K562 (cell line): ENCODE data around the gene DHX36. TPM values are rescaled to one million over a fixed set of nuclear protein-coding genes. Genes with fewer than 3 reads are reported as not detected.

Experiments
- AFF4 ChIP-seq: sonication (generic); formaldehyde crosslinking; IDR thresholded peaks from 2 replicates; pipeline ENCODE4 v1.8.0; 2023; ENCODE audit warnings: mild to moderate bottlenecking, missing genetic modification reagents
- CBX1 ChIP-seq: sonication (generic); IDR thresholded peaks from 2 replicates; pipeline ENCODE4 v1.6.1; 2016; ENCODE audit warnings: antibody characterized with exemption, low read depth, mild to moderate bottlenecking
- E2F8 ChIP-seq: fragments of 450-650 bp; IDR thresholded peaks from 2 replicates; pipeline ENCODE4 v1.7.1; 2018; ENCODE audit warnings: mild to moderate bottlenecking, low read depth; ENCODE audit not compliant: partially characterized antibody
- RBM25 ChIP-seq: fragments of 200-400 bp; formaldehyde crosslinking; IDR thresholded peaks from 2 replicates; pipeline ENCODE4 v1.6.1; 2018; ENCODE audit warnings: low read length, low read depth, moderate library complexity; ENCODE audit not compliant: severe bottlenecking
- RFX1 ChIP-seq: fragments of 450-650 bp; IDR thresholded peaks from 2 replicates; pipeline ENCODE4 v1.6.1; 2016; ENCODE audit warnings: mild to moderate bottlenecking, moderate library complexity
- SFPQ ChIP-seq: fragments of 200-400 bp; formaldehyde crosslinking; IDR thresholded peaks from 2 replicates; pipeline ENCODE4 v1.6.1; 2017; ENCODE audit warnings: mild to moderate bottlenecking, low read depth, low read length, moderate library complexity
- TFAP4 ChIP-seq: sonication (generic); formaldehyde crosslinking; IDR thresholded peaks from 2 replicates; pipeline ENCODE4 v1.8.0; 2022; ENCODE audit warnings: missing genetic modification reagents, mild to moderate bottlenecking, moderate library complexity, borderline replicate concordance
- THAP12 ChIP-seq: fragments of 250-450 bp; sonication (Bioruptor Pico); IDR thresholded peaks from 2 replicates; pipeline ENCODE4 v1.9.0; 2021; ENCODE audit warnings: mild to moderate bottlenecking, inconsistent platforms
- THRAP3 ChIP-seq: fragments of 450-650 bp; IDR thresholded peaks from 2 replicates; pipeline ENCODE4 v1.6.1; 2016; ENCODE audit warnings: mild to moderate bottlenecking, inconsistent platforms, borderline replicate concordance
- ZBTB2 ChIP-seq: fragments of 450-650 bp; IDR thresholded peaks from 2 replicates; pipeline ENCODE4 v1.6.1; 2016; ENCODE audit warnings: antibody characterized with exemption
- ZNF133 ChIP-seq: fragments of 250-450 bp; sonication (Bioruptor Pico); IDR thresholded peaks from 2 replicates; pipeline ENCODE4 v1.4.0; 2020; ENCODE audit warnings: mild to moderate bottlenecking
- polyA plus RNA-seq, 8 experiments: library from polyadenylated mRNA; depleted of rRNA in 4 of 8; stranded (reverse) in 5 of 8; unstranded in 3 of 8; fragments of >200 nt; fragmentation: Nextera tagmentation in 2 of 8; fragmentation: Illumina TruSeq in 1 of 8; extraction: Ambion mirVana in 2 of 8; extraction: Trizol in 1 of 8; gene quantifications; 2 replicates each; pipeline versions ENCODE4 v1.2.1 to v1.2.3, GENCODE V29; 2011 to 2014; ENCODE audit warnings: inconsistent platforms in 1 of 8, missing spikeins in 1 of 8
- total RNA-seq, 7 experiments: library from RNA; depleted of rRNA in 6 of 7; stranded (reverse); fragments of >200 nt in 6 of 7; fragmentation: Illumina TruSeq in 2 of 7; extraction: Trizol in 2 of 7; gene quantifications; 2 replicates each; pipeline versions ENCODE4 v1.2.1 to v1.2.3, GENCODE V29; 2011 to 2021; ENCODE audit warnings: low replicate concordance in 1 of 7

DHX36 gene
- total and polyA plus RNA-seq, 9 of the 15 experiments (the other 6 are each of a cell fraction or from before 2014, with no cell fraction given): 44.3 to 98.7 (median 57.0) TPM

- TF ChIP-seq ZBTB2 (peak; percentile 41; the same call in 1 of the 2 replicates), AFF4 (peak; percentile 22; the same call in 1 of the 2 replicates), RFX1 (no peak), SFPQ (no peak), TFAP4 (CRISPR knock-in tag) (peak; percentile 67; the same call in 1 of the 2 replicates), ZNF133 (CRISPR knock-in tag) (no peak), THRAP3 (no peak), E2F8 (peak; percentile 88), CBX1 (0 out of 2 replicates have a peak, but pooled peaks have one; percentile 57), THAP12 (CRISPR knock-in tag) (0 out of 2 replicates have a peak, but pooled peaks have one; percentile 56), RBM25 (no peak)
Observed at GRCh38 chr3:154323891-154324738, at the start of gene DHX36 (continued).
